ENCODE measurements around the gene GALM. TPM values are rescaled to one million over a fixed set of nuclear protein-coding genes. Genes with fewer than 3 reads are reported as not detected.

Gene GALM
- total RNA-seq, 4 donors from 2014 or later = 6.2 to 104 (median 14.8) TPM

DNA sequence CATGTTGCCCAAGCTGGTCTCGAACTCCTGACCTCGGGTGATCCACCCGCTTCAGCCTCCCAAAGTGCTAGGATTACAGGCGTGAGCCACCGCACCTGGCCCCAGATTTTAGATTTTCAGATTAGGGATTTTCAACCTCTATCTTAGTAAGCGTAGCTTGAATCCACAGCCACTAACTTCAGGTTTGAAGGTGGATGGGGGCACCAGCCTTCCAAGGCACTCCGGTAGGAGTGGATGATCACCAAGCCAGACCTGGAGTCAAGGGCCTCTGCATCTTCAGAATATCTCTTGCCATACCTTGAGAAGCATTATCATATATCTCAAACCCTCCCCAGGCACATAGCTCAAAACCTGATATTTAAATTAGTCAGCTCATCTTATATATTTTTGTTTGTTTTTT is 17.9 kb downstream of the GALM start:
- Histone ChIP-seq H3K27me3 (no peaks in the 10 kb centered on the region), H3K27ac (no peak overlapping the region), H3K36me3 (no peaks in the 10 kb centered on the region), H3K9me3 (no peaks in the 10 kb centered on the region), H3K4me1 (no peaks in the 10 kb centered on the region), H3K4me3 (no peak overlapping the region)
- intact Hi-C loops (cut with DNase I; ENCODE audit: low total_unique reads) = no loop called here
- TF ChIP-seq, protein P1, sequence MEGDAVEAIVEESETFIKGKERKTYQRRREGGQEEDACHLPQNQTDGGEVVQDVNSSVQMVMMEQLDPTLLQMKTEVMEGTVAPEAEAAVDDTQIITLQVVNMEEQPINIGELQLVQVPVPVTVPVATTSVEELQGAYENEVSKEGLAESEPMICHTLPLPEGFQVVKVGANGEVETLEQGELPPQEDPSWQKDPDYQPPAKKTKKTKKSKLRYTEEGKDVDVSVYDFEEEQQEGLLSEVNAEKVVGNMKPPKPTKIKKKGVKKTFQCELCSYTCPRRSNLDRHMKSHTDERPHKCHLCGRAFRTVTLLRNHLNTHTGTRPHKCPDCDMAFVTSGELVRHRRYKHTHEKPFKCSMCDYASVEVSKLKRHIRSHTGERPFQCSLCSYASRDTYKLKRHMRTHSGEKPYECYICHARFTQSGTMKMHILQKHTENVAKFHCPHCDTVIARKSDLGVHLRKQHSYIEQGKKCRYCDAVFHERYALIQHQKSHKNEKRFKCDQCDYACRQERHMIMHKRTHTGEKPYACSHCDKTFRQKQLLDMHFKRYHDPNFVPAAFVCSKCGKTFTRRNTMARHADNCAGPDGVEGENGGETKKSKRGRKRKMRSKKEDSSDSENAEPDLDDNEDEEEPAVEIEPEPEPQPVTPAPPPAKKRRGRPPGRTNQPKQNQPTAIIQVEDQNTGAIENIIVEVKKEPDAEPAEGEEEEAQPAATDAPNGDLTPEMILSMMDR (IDR thresholded peaks at IDR 0.05) = no peak
- TF ChIP-seq POLR2A (IDR thresholded peaks at IDR 0.05) = no peak
- no peak for DNase-seq

DNA sequence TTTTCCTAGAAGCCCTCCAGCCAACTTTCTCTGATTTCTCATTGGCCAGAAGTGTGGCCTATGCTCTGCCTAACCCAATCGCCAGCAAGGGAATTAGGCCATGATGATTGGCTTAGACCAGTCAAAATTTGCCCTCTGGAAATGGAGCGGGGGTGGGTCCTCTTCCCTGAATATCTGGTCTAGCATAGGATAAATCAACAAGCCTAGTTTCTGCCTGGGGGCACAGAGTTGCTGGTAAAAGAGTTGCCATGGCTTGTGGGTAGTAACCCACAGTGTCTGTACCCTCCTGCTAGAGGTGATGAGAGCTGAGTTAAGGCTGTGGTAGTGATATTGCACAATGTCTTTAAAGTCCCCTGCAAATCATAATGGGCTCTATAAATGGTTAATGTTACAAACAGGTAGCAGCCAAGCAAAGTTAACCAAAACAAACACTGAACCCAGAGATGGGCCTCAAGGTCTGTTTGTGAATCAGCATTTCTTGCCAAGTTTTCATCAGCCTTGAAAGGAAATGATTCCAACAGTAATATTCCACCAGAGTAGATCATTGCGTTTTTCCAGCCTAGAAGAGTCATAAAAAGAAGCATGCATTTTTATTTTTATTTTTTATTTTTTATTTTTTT is 19.3 kb downstream of the GALM start:
- DNase-seq = no peak
- no peaks in the 10 kb centered on the region for H3K4me1 ChIP-seq
- TF ChIP-seq POLR2A (IDR thresholded peaks at IDR 0.05) = no peak
- TF ChIP-seq, protein P1 (IDR thresholded peaks at IDR 0.05) = no peak

DNA sequence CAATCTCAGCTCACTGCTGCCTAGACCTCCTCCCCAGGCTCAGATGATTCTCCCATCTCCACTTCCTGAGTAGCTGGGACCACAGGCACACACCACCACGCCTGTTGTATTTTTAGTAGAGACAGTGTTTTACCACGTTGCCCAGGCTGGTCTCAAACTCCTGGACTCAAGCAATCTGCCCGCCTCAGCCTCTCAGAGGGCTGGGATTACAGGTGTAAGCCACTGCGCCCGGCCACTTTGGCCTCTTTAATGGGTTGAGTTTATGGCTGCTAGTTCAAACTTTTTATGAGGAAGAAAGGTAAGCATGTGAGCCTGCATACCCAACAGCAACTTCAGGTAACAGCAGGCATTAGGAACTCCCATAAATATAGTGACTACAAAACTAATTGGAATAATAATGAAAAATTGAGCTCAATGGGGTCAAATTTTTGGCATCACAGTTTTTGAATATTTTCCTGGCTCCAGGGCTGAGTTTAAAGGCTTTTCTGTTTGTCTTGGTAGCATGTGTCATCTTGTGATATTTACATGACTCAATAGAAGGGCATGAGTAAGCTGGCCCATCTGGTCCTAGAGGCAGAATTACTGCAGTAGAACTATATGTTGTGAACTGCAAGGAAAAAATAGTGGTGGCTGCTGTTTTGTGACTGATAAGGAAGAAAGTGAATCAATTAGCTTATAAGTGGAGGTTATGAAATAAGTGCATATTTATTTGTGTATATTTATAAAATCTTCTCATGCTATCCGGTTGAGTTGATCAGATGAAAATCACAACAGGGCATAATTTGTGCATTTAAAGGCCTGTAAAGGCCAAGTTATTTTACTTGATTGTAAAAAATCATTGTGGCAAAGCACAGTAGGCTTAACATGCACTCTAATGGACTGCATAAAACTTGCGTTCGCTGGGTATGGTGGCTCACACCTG is 24.8 kb downstream of the GALM start:
- intact Hi-C loops (cut with DNase I; ENCODE audit: low total_unique reads) = no loop called here
- no peak for DNase-seq
- TF ChIP-seq, protein P1 (IDR thresholded peaks at IDR 0.05) = no peak
- TF ChIP-seq POLR2A (IDR thresholded peaks at IDR 0.05) = no peak
- Histone ChIP-seq H3K27me3 (no peaks in the 10 kb centered on the region), H3K36me3 (no peaks in the 10 kb centered on the region), H3K9me3 (no peaks in the 10 kb centered on the region), H3K27ac (no peak overlapping the region), H3K4me3 (no peak overlapping the region), H3K4me1 (no peaks in the 10 kb centered on the region)

More for the DNA sequence above, 19.3 kb downstream of the GALM start:
- Histone ChIP-seq H3K4me3 (no peak overlapping the region), H3K36me3 (no peaks in the 10 kb centered on the region), H3K27ac (no peak overlapping the region), H3K9me3 (no peaks in the 10 kb centered on the region), H3K27me3 (no peaks in the 10 kb centered on the region)
- intact Hi-C loops (cut with DNase I; ENCODE audit: low total_unique reads) = no loop called here

DNA sequence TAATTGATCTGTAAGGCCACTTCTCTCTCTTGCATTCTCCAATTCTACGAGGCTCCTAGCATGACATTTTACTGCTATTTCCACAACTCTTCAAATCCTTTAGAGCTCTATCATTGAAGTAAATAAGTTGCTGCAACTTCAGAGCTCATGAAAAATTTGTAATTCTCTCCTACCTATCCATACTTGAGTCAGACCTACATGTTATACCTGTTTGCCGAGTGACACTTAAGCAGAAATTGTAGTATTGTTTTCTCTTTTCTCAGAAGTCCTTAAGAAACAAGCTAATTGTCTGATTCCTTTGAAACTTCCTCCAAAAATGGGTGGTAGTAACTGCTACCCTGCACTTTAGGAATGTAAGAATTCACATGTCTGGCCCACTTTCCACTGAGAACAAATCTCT is 26.1 kb downstream of the GALM start:
- H3K9me3 ChIP-seq = no peaks in the 10 kb centered on the region
- TF ChIP-seq POLR2A (IDR thresholded peaks at IDR 0.05) = no peak
- TF ChIP-seq, protein P1 (IDR thresholded peaks at IDR 0.05) = no peak
- no peaks in the 10 kb centered on the region for H3K36me3 ChIP-seq
- H3K4me1 ChIP-seq = no peaks in the 10 kb centered on the region
- DNase-seq = no peak
- no peaks in the 10 kb centered on the region for H3K27me3 ChIP-seq
- no peak overlapping the region for H3K4me3 ChIP-seq
- intact Hi-C loops (cut with DNase I; ENCODE audit: low total_unique reads) = no loop called here
- H3K27ac ChIP-seq = no peak overlapping the region

Data from uterus (tissue), 4 donors.